Kidney (tissue), 14 donors: ENCODE results near the gene TCF7L1. TPM values are rescaled to one million over a fixed set of nuclear protein-coding genes. Genes with fewer than 3 reads are reported as not detected.

Experiments
- DNase-seq, 5 donors: peaks; one replicate each; pipeline ENCODE4 v3.0.0-alpha.2; 2013 to 2020
- FAIRE-seq: peaks from 2 replicates; lab custom pipeline; 2012; peaks lifted over from hg19 to GRCh38; lab: Jason Lieb, UNC
- H3K27ac ChIP-seq, 2 donors: one replicate each; pipeline ENCODE4 v1.7.0; 2013; ENCODE audit warnings: low read depth in 2 of 2, low read length in 2 of 2, inconsistent platforms in 1 of 2
- H3K27me3 ChIP-seq: one replicate; pipeline ENCODE4 v1.7.1; 2013; ENCODE audit warnings: low read length, inconsistent platforms; ENCODE audit not compliant: control insufficient read depth, insufficient read depth
- H3K36me3 ChIP-seq, 3 donors: one replicate each; pipeline versions ENCODE4 v1.7.0 to v1.7.1; 2013; ENCODE audit warnings: low read length in 3 of 3, control low read depth in 1 of 3, inconsistent platforms in 1 of 3; ENCODE audit not compliant: insufficient read depth in 3 of 3, control insufficient read depth in 2 of 3
- H3K4me1 ChIP-seq, 3 donors: one replicate each; pipeline versions ENCODE4 v1.7.0 to v1.7.1; 2013; ENCODE audit warnings: low read length in 3 of 3, inconsistent platforms in 1 of 3, low read depth in 1 of 3; ENCODE audit not compliant: control insufficient read depth in 2 of 3, insufficient read depth in 2 of 3
- H3K4me3 ChIP-seq, 3 donors: one replicate each; pipeline versions ENCODE4 v1.7.0 to v1.8.1; 2013; ENCODE audit warnings: low read length in 3 of 3, control low read depth in 1 of 3, inconsistent platforms in 1 of 3
- H3K9ac ChIP-seq, 3 donors: one replicate each; pipeline versions ENCODE4 v1.7.0 to v1.7.1; 2013; ENCODE audit warnings: low read length in 3 of 3, control low read depth in 1 of 3, inconsistent platforms in 1 of 3
- H3K9me3 ChIP-seq, 3 donors: one replicate each; pipeline versions ENCODE4 v1.7.0 to v1.7.1; 2013; ENCODE audit warnings: low read length in 3 of 3, control low read depth in 1 of 3, inconsistent platforms in 1 of 3; ENCODE audit not compliant: control insufficient read depth in 2 of 3, insufficient read depth in 1 of 3
- CTCF ChIP-seq: IDR thresholded peaks from 3 replicates; pipeline ENCODE4 v1.5.1; 2012; ENCODE audit warnings: mild to moderate bottlenecking, moderate library complexity, borderline replicate concordance; ENCODE audit not compliant: insufficient read depth; ENCODE audit errors: extremely low read depth
- intact Hi-C: fragments of 100-400 bp; cut with DNase I; formaldehyde crosslinking; loops from one replicate; pipeline ENCODE4 v1.11.1; 2022
- polyA plus RNA-seq: library from polyadenylated mRNA; stranded (reverse); fragments of 350-450 nt; fragmentation: Illumina TruSeq; extraction: RNeasy Lipid Tissue Mini Kit (QIAGEN cat#74804); gene quantifications from one replicate; pipeline ENCODE4 v1.2.3, GENCODE V29; 2014; ENCODE audit warnings: low read depth, low replicate concordance; ENCODE audit not compliant: insufficient read depth
- total RNA-seq: library from RNA; stranded (reverse); fragmentation: NEBNext Ultra II Directional; extraction: Animal tissue kit (Norgen Biotek cat#: 25700); gene quantifications from one replicate; pipeline ENCODE4 v1.2.1, GENCODE V29; 2021
- donor health status: control.
- donor health status: control.
- donor health status: control.
- donor health status: control.
- donor health status: control.
- donor health status: DM: yes; HTN: yes; CAD: no.
- donor health status: Normal renal cell carcinoma (clear cell type).

TCF7L1 gene
- total and polyA plus RNA-seq, 2 donors from 2014 or later = 10.2 to 12.5 TPM

GRCh38 chr2:85114586-85115330 is 18.4 kb upstream of the TCF7L1 start:
- Histone ChIP-seq H3K27ac (no peak overlapping the region), H3K9ac (no peak overlapping the region), H3K9me3 (no peaks in the 10 kb centered on the region), H3K27me3 (no peaks in the 10 kb centered on the region), H3K4me1 (no peaks in the 10 kb centered on the region), H3K4me3 (no peak overlapping the region), H3K36me3 (no peaks in the 10 kb centered on the region)
- intact Hi-C loops = no loop called here
- no peak for FAIRE-seq
- no peak for TF ChIP-seq CTCF
- no peak for DNase-seq

GRCh38 chr2:85116207-85116606 is 17.0 kb upstream of the TCF7L1 start:
- no peak for TF ChIP-seq CTCF
- intact Hi-C loops = no loop called here

GRCh38 chr2:85119900-85120299 is 13.3 kb upstream of the TCF7L1 start:
- H3K27me3 ChIP-seq = no peaks in the 10 kb centered on the region
- H3K27ac ChIP-seq = no peak overlapping the region
- H3K36me3 ChIP-seq = no peaks in the 10 kb centered on the region
- no peak overlapping the region for H3K9ac ChIP-seq
- intact Hi-C loops = no loop called here
- FAIRE-seq = no peak
- no peaks in the 10 kb centered on the region for H3K9me3 ChIP-seq
- H3K4me3 ChIP-seq = no peak overlapping the region
- no peaks in the 10 kb centered on the region for H3K4me1 ChIP-seq
- no peak for DNase-seq
- no peak for TF ChIP-seq CTCF

More at GRCh38 chr2:85116207-85116606, 17.0 kb upstream of the TCF7L1 start:
- no peaks in the 10 kb centered on the region for H3K27me3 ChIP-seq
- DNase-seq (no peak), FAIRE-seq (no peak)
- H3K27ac ChIP-seq = no peak overlapping the region
- no peak overlapping the region for H3K4me3 ChIP-seq
- H3K4me1 ChIP-seq = no peaks in the 10 kb centered on the region
- H3K9me3 ChIP-seq = no peaks in the 10 kb centered on the region
- H3K9ac ChIP-seq = no peak overlapping the region
- H3K36me3 ChIP-seq = no peaks in the 10 kb centered on the region
